CD4-positive, alpha-beta T cell (primary cell): ENCODE data around the gene BLTP2. TPM values are rescaled to one million over a fixed set of nuclear protein-coding genes. Genes with fewer than 3 reads are reported as not detected.

Experiments used
- ATAC-seq: fragments of 200-7000 bp; cut with Tn5 transposase; one replicate; pipeline ENCODE4 v1.10.0; 2022; ENCODE audit warnings: mild to moderate bottlenecking; ENCODE audit not compliant: poor library complexity
- CTCF ChIA-PET: fragments of 350-600 bp; sonication (Branson Sonifier 250); formaldehyde crosslinking; loops from one replicate; lab custom pipeline; 2021; ENCODE audit warnings: antibody characterized with exemption, inconsistent platforms; lab: Charles Lee
- POLR2A ChIA-PET: fragments of 350-600 bp; sonication (Branson Sonifier 250); formaldehyde crosslinking; loops from one replicate; lab custom pipeline; 2021; ENCODE audit warnings: antibody characterized with exemption, inconsistent platforms; lab: Charles Lee
- DNase-seq, 14 experiments: peaks; one replicate each; pipeline ENCODE4 v3.0.0-alpha.2; 2013 to 2020; ENCODE audit warnings: mixed read lengths in 2 of 14
- H3K27ac ChIP-seq, 2 donors: one replicate each; pipeline versions ENCODE4 v1.5.1 to v1.7.0; 2013; ENCODE audit warnings: low read length in 2 of 2, low read depth in 1 of 2, mild to moderate bottlenecking in 1 of 2
- H3K27me3 ChIP-seq, 2 experiments: 1 replicate in 1 of 2; 2 replicates in 1 of 2; pipeline versions ENCODE4 v1.6.1 to v1.7.0; 2013; ENCODE audit warnings: low read length in 2 of 2, control low read depth in 1 of 2, mild to moderate bottlenecking in 1 of 2, moderate library complexity in 1 of 2; ENCODE audit not compliant: insufficient read depth in 2 of 2, control insufficient read depth in 1 of 2
- H3K36me3 ChIP-seq: one replicate; pipeline ENCODE4 v1.6.1; 2013; ENCODE audit warnings: low read length, control low read depth; ENCODE audit not compliant: insufficient read depth
- H3K4me1 ChIP-seq: one replicate; pipeline ENCODE4 v1.6.1; 2013; ENCODE audit warnings: low read length, control low read depth; ENCODE audit not compliant: insufficient read depth
- H3K4me3 ChIP-seq: one replicate; pipeline ENCODE4 v1.5.1; 2013; ENCODE audit warnings: mild to moderate bottlenecking, low read length, moderate library complexity
- H3K9me3 ChIP-seq, 2 experiments: 1 replicate in 1 of 2; 2 replicates in 1 of 2; pipeline versions ENCODE4 v1.6.1 to v1.7.0; 2013; ENCODE audit warnings: low read length in 2 of 2, mild to moderate bottlenecking in 2 of 2, control low read depth in 1 of 2, moderate library complexity in 1 of 2; ENCODE audit not compliant: control insufficient read depth in 1 of 2, insufficient read depth in 1 of 2
- H3K27ac Mint-ChIP-seq: one replicate; pipeline ENCODE4 v1.8.0; 2020; ENCODE audit warnings: mixed read lengths
- H3K27me3 Mint-ChIP-seq: one replicate; pipeline ENCODE4 v1.8.0; 2021; ENCODE audit warnings: mixed read lengths
- H3K36me3 Mint-ChIP-seq: one replicate; pipeline ENCODE4 v1.8.0; 2021; ENCODE audit warnings: low read depth, mixed read lengths
- H3K4me1 Mint-ChIP-seq: one replicate; pipeline ENCODE4 v1.8.0; 2021; ENCODE audit warnings: low read depth, mixed read lengths
- H3K4me3 Mint-ChIP-seq: one replicate; pipeline ENCODE4 v1.8.0; 2020; ENCODE audit warnings: mild to moderate bottlenecking, mixed read lengths
- H3K9me3 Mint-ChIP-seq: one replicate; pipeline ENCODE4 v1.8.0; 2020; ENCODE audit warnings: mixed read lengths
- intact Hi-C, 2 experiments: fragments of 100-400 bp; cut with DNase I in 1 of 2; cut with micrococcal nuclease in 1 of 2; formaldehyde crosslinking; loops; one replicate each; pipeline versions ENCODE4 v1.15.1 to v1.9.0; 2023 to 2025; cut with DNase I, micrococcal nuclease
- total RNA-seq, 174 experiments: library from RNA in 2 of 174; stranded (reverse) in 2 of 174; gene quantifications; one replicate each; pipeline ENCODE4 v1.2.3 and lab custom pipeline; 2021 to 2026
- TF ChIP-seq, protein P1 (sequence below): fragments of 200-600 bp; IDR thresholded peaks from one replicate; pipeline ENCODE4 v1.8.0; 2022; ENCODE audit warnings: antibody characterized with exemption, mild to moderate bottlenecking

The BLTP2 gene
- total RNA-seq, 2 experiments from 2014 or later, result 120 to 124 TPM

- TF ChIP-seq, protein P1, sequence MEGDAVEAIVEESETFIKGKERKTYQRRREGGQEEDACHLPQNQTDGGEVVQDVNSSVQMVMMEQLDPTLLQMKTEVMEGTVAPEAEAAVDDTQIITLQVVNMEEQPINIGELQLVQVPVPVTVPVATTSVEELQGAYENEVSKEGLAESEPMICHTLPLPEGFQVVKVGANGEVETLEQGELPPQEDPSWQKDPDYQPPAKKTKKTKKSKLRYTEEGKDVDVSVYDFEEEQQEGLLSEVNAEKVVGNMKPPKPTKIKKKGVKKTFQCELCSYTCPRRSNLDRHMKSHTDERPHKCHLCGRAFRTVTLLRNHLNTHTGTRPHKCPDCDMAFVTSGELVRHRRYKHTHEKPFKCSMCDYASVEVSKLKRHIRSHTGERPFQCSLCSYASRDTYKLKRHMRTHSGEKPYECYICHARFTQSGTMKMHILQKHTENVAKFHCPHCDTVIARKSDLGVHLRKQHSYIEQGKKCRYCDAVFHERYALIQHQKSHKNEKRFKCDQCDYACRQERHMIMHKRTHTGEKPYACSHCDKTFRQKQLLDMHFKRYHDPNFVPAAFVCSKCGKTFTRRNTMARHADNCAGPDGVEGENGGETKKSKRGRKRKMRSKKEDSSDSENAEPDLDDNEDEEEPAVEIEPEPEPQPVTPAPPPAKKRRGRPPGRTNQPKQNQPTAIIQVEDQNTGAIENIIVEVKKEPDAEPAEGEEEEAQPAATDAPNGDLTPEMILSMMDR, result no peak
- no peaks in the 10 kb centered on the region for H3K4me1 Mint-ChIP-seq
- no peaks in the 10 kb centered on the region for H3K9me3 ChIP-seq
- DNase-seq (no peak), ATAC-seq (no peak)
- no peaks in the 10 kb centered on the region for H3K4me1 ChIP-seq
- intact Hi-C loops, result no loop called here
- peaks cover 92% of the 10 kb centered on the region for H3K36me3 ChIP-seq
- H3K27me3 ChIP-seq, result no peaks in the 10 kb centered on the region
- H3K36me3 Mint-ChIP-seq, result peaks cover 93% of the 10 kb centered on the region
- ChIA-PET CTCF (interaction anchor here (1.2 kb wide), 1 partner anchor 29 kb away, joined by 5 read pairs; no protein-coding TSS in a partner anchor), POLR2A (interaction anchor here (0.8 to 1.7 kb wide), 2 partner anchors 14 to 29 kb away, joined by 3 to 6 read pairs; partner anchors contain the start of genes SDF2 and SUPT6H)
- H3K9me3 Mint-ChIP-seq, result no peaks in the 10 kb centered on the region
- H3K27ac ChIP-seq, result no peak overlapping the region
- H3K4me3 ChIP-seq, result no peak overlapping the region
- H3K27me3 Mint-ChIP-seq, result no peaks in the 10 kb centered on the region
- H3K4me3 Mint-ChIP-seq, result no peak overlapping the region
- H3K27ac Mint-ChIP-seq, result no peak overlapping the region
Observed at GRCh38 chr17:28675490-28675889, 30.5 kb upstream of the BLTP2 start.

- Histone ChIP-seq H3K36me3 (peaks cover 77% of the 10 kb centered on the region), H3K4me3 (no peak overlapping the region), H3K27ac (no peak overlapping the region), H3K27me3 (no peaks in the 10 kb centered on the region), H3K9me3 (no peaks in the 10 kb centered on the region), H3K4me1 (peaks cover 10% of the 10 kb centered on the region)
- ATAC-seq, result no peak
- no peak overlapping the region for H3K4me3 Mint-ChIP-seq
- TF ChIP-seq, protein P1, result no peak
- H3K4me1 Mint-ChIP-seq, result peaks cover 34% of the 10 kb centered on the region
- CTCF ChIA-PET, result no interaction called here
- POLR2A ChIA-PET, result no interaction called here
- intact Hi-C loops, result no loop called here
- no peak overlapping the region for H3K27ac Mint-ChIP-seq
- peaks cover 81% of the 10 kb centered on the region for H3K36me3 Mint-ChIP-seq
- no peaks in the 10 kb centered on the region for H3K27me3 Mint-ChIP-seq
- no peaks in the 10 kb centered on the region for H3K9me3 Mint-ChIP-seq
- no peak for DNase-seq
Observed at GRCh38 chr17:28669918-28670317, 25.0 kb upstream of the BLTP2 start.

GRCh38 chr17:28667870-28668269 lies 22.9 kb upstream of the BLTP2 start:
- Mint-ChIP-seq H3K4me3 (no peak overlapping the region), H3K9me3 (no peaks in the 10 kb centered on the region)
- intact Hi-C loops, result no loop called here

More at GRCh38 chr17:28667870-28668269, 22.9 kb upstream of the BLTP2 start:
- CTCF ChIA-PET, result interaction anchor here (2.0 kb wide), 1 partner anchor 21 kb away, joined by 7 read pairs; no protein-coding TSS in a partner anchor
- H3K4me1 ChIP-seq, result peaks cover 28% of the 10 kb centered on the region
- TF ChIP-seq, protein P1, result no peak
- DNase-seq (no peak), ATAC-seq (no peak)
- peaks cover 63% of the 10 kb centered on the region for H3K36me3 ChIP-seq
- H3K27ac Mint-ChIP-seq, result peak overlapping the region; percentile 42
- POLR2A ChIA-PET, result interaction anchor here (1.4 kb wide), 1 partner anchor 22 kb away, joined by 3 read pairs; no protein-coding TSS in a partner anchor
- no peaks in the 10 kb centered on the region for H3K27me3 ChIP-seq
- no peaks in the 10 kb centered on the region for H3K27me3 Mint-ChIP-seq
- H3K4me3 ChIP-seq, result no peak overlapping the region
- H3K27ac ChIP-seq, result no peak overlapping the region
- peaks cover 54% of the 10 kb centered on the region for H3K4me1 Mint-ChIP-seq
- peaks cover 77% of the 10 kb centered on the region for H3K36me3 Mint-ChIP-seq
- H3K9me3 ChIP-seq, result no peaks in the 10 kb centered on the region
